Esophagus squamous epithelium (tissue), 5 donors: ENCODE measurements around the gene AKT2. TPM values are rescaled to one million over a fixed set of nuclear protein-coding genes. Genes with fewer than 3 reads are reported as not detected.
"Not testable (repeated sequence)": the region's sequence is repeated elsewhere in the genome, so short reads cannot be mapped to it uniquely, and the experiment has no call there.

Experiments
- DNase-seq: peaks from one replicate; lab custom pipeline; 2025; lab: John Stamatoyannopoulos, UW
- H3K27ac ChIP-seq, 4 donors: fragments of 200-600 bp; sonication (generic); one replicate each; pipeline ENCODE4 v1.5.1; 2016 to 2019; ENCODE audit warnings: mild to moderate bottlenecking in 1 of 4
- H3K27me3 ChIP-seq, 4 donors: fragments of 200-600 bp; sonication (generic); 1 replicate in 3 of 4; 2 replicates in 1 of 4; pipeline versions ENCODE4 v1.5.1 to v1.6.0; 2017 to 2021; ENCODE audit warnings: antibody characterized with exemption in 1 of 4
- H3K36me3 ChIP-seq, 3 donors: fragments of 200-600 bp; sonication (generic); one replicate each; pipeline ENCODE4 v1.5.1; 2016 to 2019
- H3K4me1 ChIP-seq, 3 donors: fragments of 200-600 bp; sonication (generic); one replicate each; pipeline ENCODE4 v1.5.1; 2017 to 2019
- H3K4me3 ChIP-seq, 4 donors: fragments of 200-600 bp; sonication (generic); 1 replicate in 3 of 4; 2 replicates in 1 of 4; pipeline ENCODE4 v1.5.1; 2016 to 2019; ENCODE audit warnings: mild to moderate bottlenecking in 2 of 4, moderate library complexity in 1 of 4
- H3K9me3 ChIP-seq, 3 donors: fragments of 200-600 bp; sonication (generic); one replicate each; pipeline ENCODE4 v1.5.1; 2016 to 2019
- POLR2A ChIP-seq, 4 donors: fragments of 450-650 bp; IDR thresholded peaks; one replicate each; pipeline ENCODE4 v1.6.1; 2017; ENCODE audit warnings: antibody characterized with exemption in 4 of 4, mild to moderate bottlenecking in 4 of 4, moderate library complexity in 3 of 4
- WGBS, 2 donors: methylation state at CpG; one replicate each; pipeline ENCODE4 v1.1.5; 2018; 5-methylcytosine and 5-hydroxymethylcytosine counted together
- intact Hi-C: fragments of 100-400 bp; cut with DNase I; formaldehyde crosslinking; loops from one replicate; pipeline ENCODE4 v1.15.0; 2022
- total RNA-seq, 4 donors: library from RNA; depleted of rRNA; stranded (reverse); fragments of >200 nt; gene quantifications; one replicate each; pipeline ENCODE4 v1.1.0, GENCODE V29; 2016
- TF ChIP-seq, protein P1 (sequence below), 6 experiments: fragments of 450-650 bp in 4 of 6; fragments of 200-600 bp in 2 of 6; sonication (generic) in 2 of 6; IDR thresholded peaks; one replicate each; pipeline ENCODE4 v1.5.1; 2016 to 2019; ENCODE audit warnings: antibody characterized with exemption in 6 of 6, mild to moderate bottlenecking in 4 of 6, moderate library complexity in 4 of 6
- donor health status: DM: yes; HTN: yes; CAD: no.

Gene AKT2
- 10 to 100 TPM; 59.0 to 84.7 (median 69.0) TPM for total RNA-seq

DNA sequence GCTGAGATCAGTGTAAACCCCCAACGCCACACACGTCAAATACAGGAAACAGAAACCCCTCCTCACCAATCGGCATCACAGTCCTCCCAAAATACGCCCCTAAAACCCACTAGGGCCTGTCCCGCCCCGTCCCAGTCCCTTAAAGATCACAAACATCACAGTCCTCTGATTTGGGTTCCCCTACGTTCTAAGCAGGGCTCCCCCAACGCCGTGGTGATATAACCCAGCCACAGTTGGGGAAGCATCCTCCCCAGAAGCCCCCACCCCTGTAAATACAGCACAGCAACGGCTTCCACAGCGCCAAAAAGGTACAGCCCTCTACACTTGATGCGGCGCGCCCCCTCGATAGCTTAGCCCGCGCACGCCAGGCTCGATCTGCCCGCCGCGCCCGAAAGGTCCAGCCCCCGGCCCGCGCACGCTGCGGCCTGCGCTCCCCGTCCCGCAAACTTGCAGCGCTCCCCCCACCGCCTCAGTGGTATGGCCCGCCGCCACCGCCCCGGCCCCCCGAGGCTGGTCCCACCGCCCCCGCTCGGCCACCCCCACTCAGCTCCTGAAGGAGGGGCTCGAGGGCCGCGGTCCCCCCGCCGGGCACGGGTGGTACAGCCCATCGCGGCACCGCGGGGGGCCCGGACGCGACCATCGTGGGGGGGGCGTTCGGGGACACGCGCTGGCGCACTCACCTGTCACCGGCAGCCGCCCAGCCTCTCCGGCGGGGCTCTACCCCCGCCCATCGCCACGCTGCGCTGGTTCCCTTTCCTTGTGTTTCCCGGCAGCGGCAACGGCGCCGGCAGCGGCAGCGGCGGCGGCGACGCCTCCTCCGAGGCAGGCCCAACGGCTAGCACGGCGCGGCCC, at the start of gene AKT2:
TSS of gene AKT2 (minus strand) at position 845 of the 852 bp plus-strand sequence. CDS start 20,078 bp downstream, outside the sequence.
- Histone ChIP-seq H3K4me3 (peak within 1 kb of the TSS; percentile 66 to 100 (median 82)), H3K27ac (peak within 1 kb of the TSS; percentile 86 to 99 (median 92)), H3K36me3 (peaks cover 0 to 12% (median 0%) of the 10 kb centered on the region in 3 donors), H3K27me3 (no peaks in the 10 kb centered on the region), H3K9me3 (no peaks in the 10 kb centered on the region), H3K4me1 (peaks cover 34 to 63% (median 46%) of the 10 kb centered on the region in 3 donors)
- 0% methylated on average over 6 to 7 of the region's 84 CpGs for WGBS, 2 donors
- peak in 1 of 4 donors; percentile 12 for TF ChIP-seq POLR2A (IDR thresholded peaks at IDR 0.05)
- TF ChIP-seq, protein P1, sequence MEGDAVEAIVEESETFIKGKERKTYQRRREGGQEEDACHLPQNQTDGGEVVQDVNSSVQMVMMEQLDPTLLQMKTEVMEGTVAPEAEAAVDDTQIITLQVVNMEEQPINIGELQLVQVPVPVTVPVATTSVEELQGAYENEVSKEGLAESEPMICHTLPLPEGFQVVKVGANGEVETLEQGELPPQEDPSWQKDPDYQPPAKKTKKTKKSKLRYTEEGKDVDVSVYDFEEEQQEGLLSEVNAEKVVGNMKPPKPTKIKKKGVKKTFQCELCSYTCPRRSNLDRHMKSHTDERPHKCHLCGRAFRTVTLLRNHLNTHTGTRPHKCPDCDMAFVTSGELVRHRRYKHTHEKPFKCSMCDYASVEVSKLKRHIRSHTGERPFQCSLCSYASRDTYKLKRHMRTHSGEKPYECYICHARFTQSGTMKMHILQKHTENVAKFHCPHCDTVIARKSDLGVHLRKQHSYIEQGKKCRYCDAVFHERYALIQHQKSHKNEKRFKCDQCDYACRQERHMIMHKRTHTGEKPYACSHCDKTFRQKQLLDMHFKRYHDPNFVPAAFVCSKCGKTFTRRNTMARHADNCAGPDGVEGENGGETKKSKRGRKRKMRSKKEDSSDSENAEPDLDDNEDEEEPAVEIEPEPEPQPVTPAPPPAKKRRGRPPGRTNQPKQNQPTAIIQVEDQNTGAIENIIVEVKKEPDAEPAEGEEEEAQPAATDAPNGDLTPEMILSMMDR (IDR thresholded peaks at IDR 0.05) = no peak
- intact Hi-C loops = no loop called here
- DNase-seq = no peak

DNA sequence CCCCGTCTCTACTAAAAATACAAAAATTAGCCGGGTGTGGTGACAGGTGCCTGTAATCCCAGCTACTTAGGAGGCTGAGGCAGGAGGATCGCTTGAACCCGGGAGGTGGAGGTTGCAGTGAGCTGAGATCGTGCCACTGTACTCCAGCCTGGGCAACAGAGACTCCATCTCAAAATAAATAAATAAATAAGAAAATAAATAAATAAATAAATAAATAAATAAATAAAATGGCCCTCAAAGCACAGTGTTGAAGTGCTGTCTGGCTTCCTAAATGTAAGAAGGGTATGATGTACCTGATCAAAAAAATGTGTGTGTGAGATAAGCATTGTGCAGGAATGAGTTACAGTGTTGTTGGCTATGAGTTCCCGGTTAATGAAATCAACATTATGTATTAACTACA, 47.9 kb upstream of the AKT2 start:
- H3K36me3 ChIP-seq = peaks cover 14 to 86% (median 18%) of the 10 kb centered on the region in 3 donors
- H3K27ac ChIP-seq, H3K27me3 ChIP-seq, H3K4me1 ChIP-seq, intact Hi-C loops, H3K9me3 ChIP-seq, H3K4me3 ChIP-seq, DNase-seq: not testable (repeated sequence)
- WGBS, 2 donors = 83 to 91% methylated on average over 6 of the region's 6 CpGs

DNA sequence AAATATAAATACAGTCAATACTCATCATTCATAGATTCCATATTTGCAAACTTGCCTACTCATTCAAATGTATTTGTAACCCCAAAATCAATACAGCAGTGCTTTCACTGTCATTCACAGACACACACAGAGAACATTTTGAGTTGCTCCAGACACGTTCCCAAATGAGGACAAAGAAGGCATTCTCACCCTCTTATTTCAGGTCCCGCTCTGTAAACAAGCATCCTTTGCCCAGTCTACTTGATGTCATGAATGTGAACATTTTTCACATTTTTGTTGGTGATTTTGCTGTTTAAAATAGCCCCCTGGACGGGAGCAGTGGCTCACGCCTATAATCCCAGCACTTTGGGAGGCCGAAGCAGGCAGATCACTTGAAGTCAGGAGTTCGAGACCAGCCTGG, 47.5 kb upstream of the AKT2 start:
- no peak overlapping the region for H3K4me3 ChIP-seq
- H3K4me1 ChIP-seq = peaks cover 0 to 5% (median 0%) of the 10 kb centered on the region in 3 donors
- intact Hi-C loops = no loop called here
- DNase-seq = no peak
- WGBS, 2 donors = 75 to 84% methylated on average over 4 to 6 of the region's 6 CpGs
- no peaks in the 10 kb centered on the region for H3K9me3 ChIP-seq
- H3K27ac ChIP-seq = no peak overlapping the region
- TF ChIP-seq, protein P1 (IDR thresholded peaks at IDR 0.05) = no peak
- TF ChIP-seq POLR2A (IDR thresholded peaks at IDR 0.05) = no peak
- no peaks in the 10 kb centered on the region for H3K27me3 ChIP-seq
- peaks cover 15 to 90% (median 22%) of the 10 kb centered on the region in 3 donors for H3K36me3 ChIP-seq

DNA sequence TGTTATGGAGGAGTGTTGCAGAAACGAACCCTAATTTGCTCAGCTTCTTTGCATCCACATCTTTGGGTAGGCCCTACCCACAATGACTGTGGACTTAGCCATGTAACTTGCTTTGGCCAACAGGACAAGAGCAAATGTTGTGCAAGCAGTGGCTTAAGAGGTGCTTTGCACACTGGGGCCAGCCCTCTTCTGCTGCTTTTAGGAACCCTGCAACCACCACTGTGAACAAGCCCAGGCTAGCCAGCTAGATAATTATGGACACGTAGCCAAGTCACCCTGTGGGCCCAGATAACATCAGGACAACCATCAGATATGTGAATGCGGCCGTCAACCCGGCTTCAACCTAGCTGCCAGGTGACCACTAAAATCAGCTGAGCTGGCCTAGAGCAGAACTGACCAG, 45.9 kb upstream of the AKT2 start:
- no peaks in the 10 kb centered on the region for H3K9me3 ChIP-seq
- H3K4me1 ChIP-seq = peaks cover 0 to 5% (median 0%) of the 10 kb centered on the region in 3 donors
- TF ChIP-seq, protein P1 (IDR thresholded peaks at IDR 0.05) = no peak
- TF ChIP-seq POLR2A (IDR thresholded peaks at IDR 0.05) = no peak
- H3K27me3 ChIP-seq = no peaks in the 10 kb centered on the region
- no peak overlapping the region for H3K4me3 ChIP-seq
- no peak for DNase-seq
- no peak overlapping the region for H3K27ac ChIP-seq
- 71 to 82% methylated on average over 1 to 3 of the region's 5 CpGs for WGBS, 2 donors
- intact Hi-C loops = no loop called here
- peaks cover 19 to 97% (median 33%) of the 10 kb centered on the region in 3 donors for H3K36me3 ChIP-seq

DNA sequence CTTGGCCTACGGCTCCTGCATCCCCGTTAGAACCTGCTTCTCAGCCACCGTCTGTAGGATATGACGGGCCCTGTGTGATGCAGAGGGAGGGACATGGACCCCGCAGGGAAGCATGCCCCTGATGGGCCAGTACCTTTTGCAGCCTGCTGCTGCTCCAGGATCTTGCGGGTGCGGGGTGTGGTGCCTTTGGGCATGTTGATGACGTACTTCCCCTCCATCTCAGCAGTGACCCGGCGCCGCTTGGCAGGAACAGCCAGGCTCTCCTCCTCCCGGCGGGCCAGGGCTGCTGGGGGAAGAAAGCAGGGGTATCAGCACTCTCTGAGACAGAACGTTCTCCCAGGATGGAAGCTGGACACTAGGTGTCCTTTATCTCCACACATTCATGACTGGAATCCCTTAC, 41.1 kb upstream of the AKT2 start:
- peaks cover 20 to 97% (median 53%) of the 10 kb centered on the region in 3 donors for H3K36me3 ChIP-seq
- TF ChIP-seq, protein P1 (IDR thresholded peaks at IDR 0.05) = no peak
- no peak for TF ChIP-seq POLR2A (IDR thresholded peaks at IDR 0.05)
- no peaks in the 10 kb centered on the region for H3K9me3 ChIP-seq
- no peak for DNase-seq
- intact Hi-C loops = no loop called here
- 84 to 97% methylated on average over 9 of the region's 14 CpGs for WGBS, 2 donors
- no peak overlapping the region for H3K27ac ChIP-seq
- no peaks in the 10 kb centered on the region for H3K27me3 ChIP-seq
- H3K4me3 ChIP-seq = no peak overlapping the region
- H3K4me1 ChIP-seq = peaks cover 0 to 4% (median 0%) of the 10 kb centered on the region in 3 donors
